GM23338 (cell line): Measurements from ENCODE around the gene SOHLH2. TPM values are rescaled to one million over a fixed set of nuclear protein-coding genes. Genes with fewer than 3 reads are reported as not detected.

Source experiments
- ATAC-seq: fragments of 200-7000 bp; cut with Tn5 transposase; 3 replicates; pipeline ENCODE4 v1.9.1; 2020
- DNase-seq: peaks from one replicate; pipeline ENCODE4 v3.0.0-alpha.2; 2015; ENCODE audit warnings: low spot score
- H2AFZ ChIP-seq: fragments of 200-600 bp; sonication (generic); 2 replicates; pipeline ENCODE4 v1.8.0; 2016; ENCODE audit warnings: antibody characterized with exemption, mild to moderate bottlenecking, moderate library complexity
- H3F3A ChIP-seq: fragments of 200-600 bp; sonication (generic); replicated peaks from 2 replicates; pipeline ENCODE4 v1.8.0; 2017; ENCODE audit warnings: antibody characterized with exemption, mixed run types, low read depth
- H3K27ac ChIP-seq: fragments of 200-600 bp; sonication (generic); 2 replicates; pipeline ENCODE4 v1.6.1; 2016; ENCODE audit warnings: low read depth
- H3K27me3 ChIP-seq: fragments of 200-600 bp; sonication (generic); 2 replicates; pipeline ENCODE4 v1.8.0; 2016; ENCODE audit warnings: mild to moderate bottlenecking, mixed run types, moderate library complexity; ENCODE audit not compliant: insufficient read depth
- H3K36me3 ChIP-seq: fragments of 200-600 bp; sonication (generic); 2 replicates; pipeline ENCODE4 v1.8.0; 2016; ENCODE audit warnings: mild to moderate bottlenecking; ENCODE audit not compliant: insufficient read depth
- H3K4me1 ChIP-seq: fragments of 200-600 bp; sonication (generic); 2 replicates; pipeline ENCODE4 v1.8.0; 2016; ENCODE audit warnings: mild to moderate bottlenecking, moderate library complexity; ENCODE audit not compliant: insufficient read depth
- H3K4me2 ChIP-seq: fragments of 200-600 bp; sonication (generic); 2 replicates; pipeline ENCODE4 v1.7.1; 2017; ENCODE audit warnings: mixed run types
- H3K4me3 ChIP-seq: fragments of 200-600 bp; sonication (generic); 2 replicates; pipeline ENCODE4 v1.6.1; 2016; ENCODE audit warnings: mixed run types
- H3K79me2 ChIP-seq: fragments of 200-600 bp; sonication (generic); replicated peaks from 2 replicates; pipeline ENCODE4 v1.8.0; 2017; ENCODE audit warnings: mild to moderate bottlenecking; ENCODE audit not compliant: insufficient read depth
- H3K9me2 ChIP-seq: fragments of 200-600 bp; sonication (generic); 2 replicates; pipeline ENCODE4 v1.8.0; 2017; ENCODE audit not compliant: insufficient read depth
- H4K20me1 ChIP-seq: fragments of 200-600 bp; sonication (generic); replicated peaks from 2 replicates; pipeline ENCODE4 v1.8.0; 2017; ENCODE audit warnings: mild to moderate bottlenecking; ENCODE audit not compliant: insufficient read depth
- H3K27ac Mint-ChIP-seq: 2 replicates; pipeline ENCODE4 v1.8.0; 2020; ENCODE audit warnings: inconsistent platforms, mild to moderate bottlenecking, moderate library complexity, mixed read lengths
- H3K27me3 Mint-ChIP-seq: 3 replicates; pipeline ENCODE4 v1.8.0; 2022; ENCODE audit warnings: low read depth, mild to moderate bottlenecking, moderate library complexity, mixed read lengths, inconsistent platforms; ENCODE audit not compliant: insufficient read depth, poor library complexity
- H3K36me3 Mint-ChIP-seq: 3 replicates; pipeline ENCODE4 v1.8.0; 2021; ENCODE audit warnings: low read depth, mild to moderate bottlenecking, inconsistent platforms, moderate library complexity, mixed read lengths
- H3K4me1 Mint-ChIP-seq: 3 replicates; pipeline ENCODE4 v1.8.0; 2020; ENCODE audit warnings: mild to moderate bottlenecking, inconsistent platforms, mixed read lengths
- H3K4me3 Mint-ChIP-seq: 3 replicates; pipeline ENCODE4 v1.8.0; 2021; ENCODE audit warnings: moderate library complexity, mild to moderate bottlenecking, inconsistent platforms, mixed read lengths
- H3K9me3 Mint-ChIP-seq: 3 replicates; pipeline ENCODE4 v1.8.0; 2020; ENCODE audit warnings: moderate library complexity, mild to moderate bottlenecking, inconsistent platforms, mixed read lengths
- CREB1 ChIP-seq: fragments of 250-450 bp; sonication (Bioruptor Pico); IDR thresholded peaks from 2 replicates; pipeline ENCODE4 v1.5.0; 2020; ENCODE audit warnings: low read depth, mild to moderate bottlenecking, moderate library complexity
- JUNB ChIP-seq: IDR thresholded peaks from one replicate; pipeline ENCODE4 v1.6.1; 2016; ENCODE audit warnings: antibody characterized with exemption; ENCODE audit not compliant: unreplicated experiment
- POLR2AphosphoS5 ChIP-seq: IDR thresholded peaks from 2 replicates; pipeline ENCODE4 v1.6.1; 2016; ENCODE audit warnings: antibody characterized with exemption, low read depth
- polyA plus RNA-seq: library from polyadenylated mRNA; unstranded; fragments of >200 nt; fragmentation: Nextera tagmentation; extraction: Ambion mirVana; gene quantifications from 2 replicates; pipeline ENCODE4 v1.2.1, GENCODE V29; 2016
- total RNA-seq: library from RNA; depleted of rRNA; stranded (reverse); fragments of >200 nt; shearing (Covaris generic); gene quantifications from 2 replicates; pipeline ENCODE4 v1.2.3, GENCODE V29; 2014
- TF ChIP-seq, protein P1 (sequence below): IDR thresholded peaks from 2 replicates; pipeline ENCODE4 v1.6.1; 2016; ENCODE audit warnings: antibody characterized with exemption
- TF ChIP-seq, protein P2 (sequence below), 2 experiments: fragments of 200-600 bp in 1 of 2; sonication (generic) in 1 of 2; conservative IDR thresholded peaks; 2 replicates each; pipeline versions ENCODE4 v1.5.1 to v1.6.1; 2016 to 2017; ENCODE audit warnings: antibody characterized with exemption in 2 of 2, low read depth in 2 of 2, mild to moderate bottlenecking in 2 of 2, moderate library complexity in 1 of 2

Gene SOHLH2
- total and polyA plus RNA-seq, 2 experiments from 2014 or later, result 1.8 to 2.8 TPM

DNA sequence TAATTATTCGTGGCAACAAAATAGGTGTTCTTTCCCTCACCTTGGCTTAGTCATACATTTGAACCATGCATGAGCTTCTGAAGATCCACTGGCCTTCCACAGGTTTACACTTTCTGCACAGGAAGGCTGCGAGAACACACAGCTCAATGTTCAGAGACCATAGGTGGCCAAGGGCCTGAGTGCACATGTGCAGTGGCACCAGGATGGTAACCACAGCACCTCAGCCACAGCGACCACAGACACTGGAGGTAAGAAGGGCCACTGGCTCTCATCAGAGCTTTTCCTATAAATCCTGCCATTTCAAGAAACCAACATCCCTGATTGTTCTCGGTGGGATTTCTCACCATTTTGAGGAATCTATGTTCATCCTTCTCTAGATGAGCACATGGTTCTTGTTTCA lies 84.8 kb downstream of the SOHLH2 start:
- Mint-ChIP-seq H3K4me3 (no peak overlapping the region), H3K36me3 (no peaks in the 10 kb centered on the region), H3K27ac (no peak overlapping the region), H3K9me3 (no peaks in the 10 kb centered on the region; the same call in 2 of the 3 replicates), H3K27me3 (peaks cover 24% of the 10 kb centered on the region), H3K4me1 (peaks cover 11% of the 10 kb centered on the region)
- H3K4me1 ChIP-seq, result peaks cover 17% of the 10 kb centered on the region
- DNase-seq, result no peak
- ATAC-seq, result no peak
- no peak overlapping the region for H2AFZ ChIP-seq
- H4K20me1 ChIP-seq, result no peaks in the 10 kb centered on the region; the same call in 1 of the 2 replicates
- peak overlapping the region; percentile 92 for H3K4me3 ChIP-seq
- peaks cover 28% of the 10 kb centered on the region for H3K79me2 ChIP-seq
- H3K4me2 ChIP-seq, result peak overlapping the region; percentile 98
- H3K36me3 ChIP-seq, result no peaks in the 10 kb centered on the region; the same call in 1 of the 2 replicates
- TF ChIP-seq, protein P1, sequence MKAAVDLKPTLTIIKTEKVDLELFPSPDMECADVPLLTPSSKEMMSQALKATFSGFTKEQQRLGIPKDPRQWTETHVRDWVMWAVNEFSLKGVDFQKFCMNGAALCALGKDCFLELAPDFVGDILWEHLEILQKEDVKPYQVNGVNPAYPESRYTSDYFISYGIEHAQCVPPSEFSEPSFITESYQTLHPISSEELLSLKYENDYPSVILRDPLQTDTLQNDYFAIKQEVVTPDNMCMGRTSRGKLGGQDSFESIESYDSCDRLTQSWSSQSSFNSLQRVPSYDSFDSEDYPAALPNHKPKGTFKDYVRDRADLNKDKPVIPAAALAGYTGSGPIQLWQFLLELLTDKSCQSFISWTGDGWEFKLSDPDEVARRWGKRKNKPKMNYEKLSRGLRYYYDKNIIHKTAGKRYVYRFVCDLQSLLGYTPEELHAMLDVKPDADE, result no peak
- H3K27me3 ChIP-seq, result peaks cover 40% of the 10 kb centered on the region
- no peaks in the 10 kb centered on the region for H3K9me2 ChIP-seq
- H3K27ac ChIP-seq, result no peak overlapping the region
- H3F3A ChIP-seq, result peaks cover 4% of the 10 kb centered on the region; the same call in 1 of the 2 replicates

DNA sequence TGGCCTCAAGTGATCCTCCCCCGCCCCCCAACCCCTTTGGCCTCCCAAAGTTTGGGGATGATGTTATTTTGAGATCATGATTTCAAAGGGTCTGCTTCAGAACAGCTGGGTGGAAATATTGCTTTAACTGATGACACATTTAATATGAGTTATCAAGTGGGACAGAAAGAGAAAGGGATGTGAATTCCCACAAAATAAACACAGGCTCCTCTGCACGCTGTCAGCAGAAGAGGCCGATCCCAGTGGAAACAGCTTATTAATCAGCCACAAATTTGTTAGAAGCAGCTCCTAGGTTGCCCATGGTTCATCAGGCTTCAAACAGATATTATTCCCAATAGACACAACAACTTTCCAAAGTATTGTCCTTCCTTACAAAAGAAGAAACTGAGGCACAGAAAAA lies 87.9 kb downstream of the SOHLH2 start:
- TF ChIP-seq POLR2AphosphoS5, result no peak
- TF ChIP-seq, protein P1, result no peak
- Histone ChIP-seq H3K27me3 (peaks cover 29% of the 10 kb centered on the region), H3K4me2 (no peak overlapping the region), H3F3A (peaks cover 4% of the 10 kb centered on the region; the same call in 1 of the 2 replicates), H2AFZ (no peak overlapping the region), H3K9me2 (no peaks in the 10 kb centered on the region), H4K20me1 (no peaks in the 10 kb centered on the region; the same call in 1 of the 2 replicates), H3K4me3 (no peak overlapping the region), H3K36me3 (no peaks in the 10 kb centered on the region; the same call in 1 of the 2 replicates), H3K4me1 (peaks cover 12% of the 10 kb centered on the region), H3K79me2 (peaks cover 28% of the 10 kb centered on the region), H3K27ac (no peak overlapping the region)
- DNase-seq (no peak), ATAC-seq (no peak)
- peaks cover 8% of the 10 kb centered on the region for H3K4me1 Mint-ChIP-seq
- no peak overlapping the region for H3K27ac Mint-ChIP-seq
- no peak overlapping the region for H3K4me3 Mint-ChIP-seq
- H3K36me3 Mint-ChIP-seq, result no peaks in the 10 kb centered on the region
- no peaks in the 10 kb centered on the region; the same call in 2 of the 3 replicates for H3K9me3 Mint-ChIP-seq
- peaks cover 20% of the 10 kb centered on the region for H3K27me3 Mint-ChIP-seq

DNA sequence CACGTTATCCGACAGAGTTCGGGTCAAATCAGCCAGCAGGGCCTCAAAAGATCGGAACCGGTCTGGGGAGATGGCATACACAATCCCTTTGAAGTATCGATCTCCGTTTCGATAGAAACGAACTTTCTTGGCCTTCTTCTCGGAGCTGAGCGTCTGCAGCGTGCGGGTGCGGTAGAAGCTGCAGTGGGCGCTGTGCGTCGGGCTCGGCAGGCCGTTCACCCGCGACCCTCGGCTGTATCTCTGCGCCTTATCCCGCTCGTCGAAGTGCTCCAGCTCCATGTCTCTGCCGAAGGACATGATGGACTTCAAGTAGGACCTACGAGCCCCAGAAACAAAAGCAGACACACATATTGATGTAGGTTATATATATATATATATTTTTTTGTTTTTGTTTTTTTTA lies 88.5 kb downstream of the SOHLH2 start:
- peaks cover 28% of the 10 kb centered on the region for H3K79me2 ChIP-seq
- no peak overlapping the region for H3K27ac ChIP-seq
- H3K4me1 ChIP-seq, result peaks cover 12% of the 10 kb centered on the region

More for the DNA sequence above, 88.5 kb downstream of the SOHLH2 start:
- H3K4me2 ChIP-seq, result no peak overlapping the region
- H3K27ac Mint-ChIP-seq, result no peak overlapping the region
- H4K20me1 ChIP-seq, result no peaks in the 10 kb centered on the region; the same call in 1 of the 2 replicates
- H3K36me3 Mint-ChIP-seq, result no peaks in the 10 kb centered on the region
- no peak for ATAC-seq
- H3K36me3 ChIP-seq, result no peaks in the 10 kb centered on the region; the same call in 1 of the 2 replicates
- no peak overlapping the region for H2AFZ ChIP-seq
- H3K4me3 Mint-ChIP-seq, result no peak overlapping the region
- peaks cover 17% of the 10 kb centered on the region for H3K27me3 Mint-ChIP-seq
- peaks cover 4% of the 10 kb centered on the region; the same call in 1 of the 2 replicates for H3F3A ChIP-seq
- peaks cover 7% of the 10 kb centered on the region for H3K4me1 Mint-ChIP-seq
- DNase-seq, result peak; percentile 13
- H3K9me2 ChIP-seq, result no peaks in the 10 kb centered on the region
- peaks cover 27% of the 10 kb centered on the region for H3K27me3 ChIP-seq
- H3K4me3 ChIP-seq, result no peak overlapping the region
- no peak for TF ChIP-seq JUNB
- TF ChIP-seq, protein P2, sequence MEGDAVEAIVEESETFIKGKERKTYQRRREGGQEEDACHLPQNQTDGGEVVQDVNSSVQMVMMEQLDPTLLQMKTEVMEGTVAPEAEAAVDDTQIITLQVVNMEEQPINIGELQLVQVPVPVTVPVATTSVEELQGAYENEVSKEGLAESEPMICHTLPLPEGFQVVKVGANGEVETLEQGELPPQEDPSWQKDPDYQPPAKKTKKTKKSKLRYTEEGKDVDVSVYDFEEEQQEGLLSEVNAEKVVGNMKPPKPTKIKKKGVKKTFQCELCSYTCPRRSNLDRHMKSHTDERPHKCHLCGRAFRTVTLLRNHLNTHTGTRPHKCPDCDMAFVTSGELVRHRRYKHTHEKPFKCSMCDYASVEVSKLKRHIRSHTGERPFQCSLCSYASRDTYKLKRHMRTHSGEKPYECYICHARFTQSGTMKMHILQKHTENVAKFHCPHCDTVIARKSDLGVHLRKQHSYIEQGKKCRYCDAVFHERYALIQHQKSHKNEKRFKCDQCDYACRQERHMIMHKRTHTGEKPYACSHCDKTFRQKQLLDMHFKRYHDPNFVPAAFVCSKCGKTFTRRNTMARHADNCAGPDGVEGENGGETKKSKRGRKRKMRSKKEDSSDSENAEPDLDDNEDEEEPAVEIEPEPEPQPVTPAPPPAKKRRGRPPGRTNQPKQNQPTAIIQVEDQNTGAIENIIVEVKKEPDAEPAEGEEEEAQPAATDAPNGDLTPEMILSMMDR (conservative IDR thresholded peaks at IDR 0.05; ENCODE audit: low read depth in 2 of 2), result peak in 1 of 2 experiments; percentile 22; a peak in 1 of 4 replicates
- no peak for TF ChIP-seq CREB1 (CRISPR knock-in tag)
- no peaks in the 10 kb centered on the region; the same call in 2 of the 3 replicates for H3K9me3 Mint-ChIP-seq
